HG02623 (cell line): ENCODE data around the gene RFX4.
A peak's percentile ranks its signal among the peaks of the same experiment; 100 is the strongest.
"Not testable (repeated sequence)": the region's sequence is repeated elsewhere in the genome, so short reads cannot be mapped to it uniquely, and the experiment has no call there.

Source experiments
- ATAC-seq: cut with Tn5 transposase; IDR thresholded peaks from one replicate; pipeline ENCODE4 v1.9.1; 2021; ENCODE audit warnings: moderate library complexity; ENCODE audit not compliant: unreplicated experiment

RFX4 gene

DNA sequence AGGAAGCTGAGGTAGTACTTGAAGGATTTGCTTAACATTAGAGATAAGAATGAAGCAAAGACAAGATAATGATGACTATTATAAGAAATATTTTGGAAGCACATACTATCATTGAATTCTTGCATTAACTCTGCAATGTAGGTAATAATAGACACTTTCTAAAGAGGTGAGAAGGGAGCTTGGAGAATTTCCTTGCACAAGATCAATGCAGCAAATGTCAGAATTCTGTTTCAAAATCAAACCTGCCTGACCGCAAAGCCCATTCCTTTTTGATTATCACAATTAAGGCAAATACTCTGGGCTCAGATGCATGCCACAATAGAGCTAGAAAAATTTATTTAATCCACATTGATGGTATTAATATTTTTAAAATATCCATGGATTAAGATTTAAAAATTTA is 141.3 kb downstream of the RFX4 start:
- no peak for ATAC-seq

DNA sequence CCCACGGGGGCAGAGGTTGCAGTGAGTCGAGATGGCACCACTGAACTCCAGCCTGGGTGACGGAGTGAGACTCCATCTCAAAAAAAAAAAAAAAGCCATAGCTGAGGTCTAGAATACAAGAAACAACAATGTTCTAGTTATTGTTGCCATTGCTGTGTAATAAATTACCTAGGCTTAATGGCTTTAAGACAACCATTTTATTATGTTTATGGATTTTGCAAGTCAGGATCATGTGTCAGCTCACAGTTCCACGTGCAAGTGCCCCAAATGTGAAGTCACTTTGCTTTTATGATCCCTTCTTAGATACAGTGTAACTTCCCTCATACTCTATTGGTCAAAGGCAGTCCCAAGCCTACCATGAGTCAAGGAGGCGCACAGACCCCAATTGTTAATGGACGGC is 142.1 kb downstream of the RFX4 start:
- no peak for ATAC-seq

DNA sequence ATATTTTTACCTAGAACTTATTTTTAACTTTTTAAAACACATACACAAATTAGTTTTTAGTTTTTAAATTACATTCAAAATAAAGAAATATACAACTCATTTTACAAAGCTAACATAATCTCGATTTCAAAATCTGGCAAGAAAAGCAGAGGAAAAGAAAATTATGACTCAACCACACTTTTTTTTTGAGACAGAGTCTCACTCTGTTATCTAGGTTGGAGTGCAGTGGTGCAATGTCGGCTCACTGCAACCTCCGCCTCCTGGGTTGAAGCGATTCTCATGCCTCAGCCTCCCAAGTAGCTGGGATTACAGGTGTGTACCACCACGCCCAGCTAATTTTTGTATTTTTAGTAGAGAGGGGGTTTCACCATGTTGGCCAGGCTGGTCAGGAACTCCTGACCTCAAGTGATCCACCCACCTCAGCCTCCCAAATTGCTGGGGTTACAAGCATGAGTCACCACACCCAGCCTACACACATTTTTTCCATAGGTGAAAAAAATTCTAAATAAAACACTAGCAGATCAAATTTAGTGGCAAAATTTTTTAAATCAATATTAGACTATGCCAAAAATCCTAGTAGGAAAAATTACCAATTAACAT is 143.9 kb downstream of the RFX4 start:
- ATAC-seq: not testable (repeated sequence)

DNA sequence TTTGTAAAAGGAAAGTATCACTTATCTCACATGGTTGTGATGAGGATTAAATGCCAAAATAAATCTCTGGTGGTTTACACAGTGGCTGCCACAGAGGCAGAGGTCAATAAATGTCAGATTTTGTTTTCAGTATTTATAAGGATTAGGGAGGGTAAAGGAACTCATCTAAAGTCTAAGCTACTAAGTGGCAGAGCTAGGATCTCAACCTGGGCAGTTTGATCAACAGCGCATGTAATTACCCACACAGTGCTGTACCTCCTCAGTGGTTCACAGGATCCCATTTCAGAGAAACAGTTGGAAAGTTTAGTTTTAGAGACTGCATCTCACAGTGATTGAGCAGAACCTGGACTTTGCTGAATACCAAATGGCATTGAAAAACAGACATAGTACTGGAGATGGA is 146.8 kb downstream of the RFX4 start:
- ATAC-seq: no peak

DNA sequence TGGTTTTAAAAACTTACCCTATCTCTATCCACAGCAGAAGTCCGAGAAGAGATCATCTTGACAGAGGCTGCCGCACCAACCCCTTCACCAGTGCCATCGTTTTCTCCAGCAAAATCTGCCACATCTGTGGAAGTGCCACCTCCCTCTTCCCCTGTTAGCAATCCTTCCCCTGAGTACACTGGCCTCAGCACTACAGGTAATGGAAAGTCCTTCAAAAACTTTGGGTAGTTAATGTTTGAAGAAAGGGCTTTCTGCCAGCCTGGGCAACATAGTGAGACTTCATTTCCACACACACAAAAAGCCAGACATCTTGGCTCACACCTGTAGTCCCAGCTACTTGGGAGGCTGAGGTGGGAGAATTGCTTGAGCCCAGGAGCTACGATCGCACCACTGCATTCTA is 150.1 kb downstream of the RFX4 start:
- no peak for ATAC-seq

DNA sequence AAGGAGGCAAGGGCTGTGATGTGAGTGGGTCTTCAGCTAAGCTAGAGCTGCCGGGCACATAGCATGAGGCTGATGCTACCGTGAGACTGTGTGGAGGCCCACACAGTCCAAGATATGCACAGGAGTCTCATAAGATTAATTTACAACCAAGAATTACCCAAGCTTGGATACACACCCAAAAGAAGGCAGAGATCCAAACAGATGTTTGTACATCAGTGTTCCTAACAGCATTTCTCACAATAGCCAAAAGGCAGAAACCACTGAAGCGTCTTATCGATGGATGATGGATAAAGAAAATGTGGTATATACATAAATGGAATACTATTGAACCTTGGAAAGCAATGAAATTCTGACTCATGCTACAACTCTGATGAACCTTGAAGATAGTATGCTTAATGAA is 150.9 kb downstream of the RFX4 start:
- no peak for ATAC-seq

DNA sequence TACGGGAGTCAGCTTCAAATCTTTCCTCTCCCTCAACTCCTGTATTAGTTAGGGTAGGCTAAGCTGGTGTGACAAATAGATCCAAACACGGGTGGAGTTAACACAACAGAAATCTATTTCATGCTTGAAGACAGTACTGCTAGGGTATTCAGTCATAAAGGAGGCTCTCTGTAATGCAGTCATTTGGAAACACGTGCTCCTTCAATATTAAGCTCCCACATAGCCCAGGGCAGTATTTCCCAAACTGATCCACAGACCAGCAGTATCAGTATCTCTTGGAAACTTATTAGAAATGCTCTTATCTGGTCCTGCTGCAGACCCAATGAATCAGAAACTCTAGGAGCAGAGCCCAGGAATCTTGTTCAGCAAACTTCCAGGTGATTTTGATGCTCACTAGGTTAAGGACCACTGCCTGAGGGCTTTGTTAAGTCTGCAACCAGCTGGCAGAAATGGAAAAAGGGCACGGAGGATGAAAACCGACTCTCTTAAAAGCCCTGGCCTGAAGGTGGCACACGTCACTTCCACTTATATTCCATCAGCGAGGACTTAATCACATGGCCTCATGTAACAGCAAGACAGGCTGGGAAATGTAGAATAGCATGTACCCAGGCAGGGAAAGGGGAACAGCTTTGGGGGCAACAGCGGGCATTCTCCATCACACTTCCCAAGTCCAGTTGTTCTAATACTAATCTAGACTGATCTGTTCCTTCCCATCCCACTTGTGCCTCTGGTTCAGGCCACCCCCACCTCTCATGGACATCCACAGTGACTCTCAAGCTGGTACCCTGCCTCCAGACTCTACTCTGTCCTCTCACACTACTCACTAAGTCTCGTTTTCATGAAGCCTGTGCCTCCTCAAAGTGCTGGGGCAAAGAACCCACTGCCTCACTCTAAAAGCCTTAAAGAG is 153.5 kb downstream of the RFX4 start:
- ATAC-seq: no peak

DNA sequence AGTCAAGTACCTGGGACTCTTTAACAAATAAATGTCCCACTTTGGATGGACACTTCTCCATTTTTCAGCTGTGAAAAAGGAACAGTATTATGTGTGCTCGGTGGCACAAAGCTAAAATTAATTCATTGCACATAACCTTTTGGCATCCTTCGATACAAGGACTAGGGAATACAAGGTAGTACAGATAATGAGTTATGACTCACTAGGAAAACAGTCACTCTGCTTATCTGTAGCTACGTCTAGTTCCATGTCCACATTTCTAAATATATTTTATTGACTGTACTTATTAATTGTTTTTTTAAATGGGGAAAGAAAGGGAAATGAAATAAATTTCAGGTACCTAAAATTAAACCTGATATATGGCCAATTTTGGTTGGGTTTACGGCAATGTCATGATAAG is 156.5 kb downstream of the RFX4 start:
- ATAC-seq: no peak

DNA sequence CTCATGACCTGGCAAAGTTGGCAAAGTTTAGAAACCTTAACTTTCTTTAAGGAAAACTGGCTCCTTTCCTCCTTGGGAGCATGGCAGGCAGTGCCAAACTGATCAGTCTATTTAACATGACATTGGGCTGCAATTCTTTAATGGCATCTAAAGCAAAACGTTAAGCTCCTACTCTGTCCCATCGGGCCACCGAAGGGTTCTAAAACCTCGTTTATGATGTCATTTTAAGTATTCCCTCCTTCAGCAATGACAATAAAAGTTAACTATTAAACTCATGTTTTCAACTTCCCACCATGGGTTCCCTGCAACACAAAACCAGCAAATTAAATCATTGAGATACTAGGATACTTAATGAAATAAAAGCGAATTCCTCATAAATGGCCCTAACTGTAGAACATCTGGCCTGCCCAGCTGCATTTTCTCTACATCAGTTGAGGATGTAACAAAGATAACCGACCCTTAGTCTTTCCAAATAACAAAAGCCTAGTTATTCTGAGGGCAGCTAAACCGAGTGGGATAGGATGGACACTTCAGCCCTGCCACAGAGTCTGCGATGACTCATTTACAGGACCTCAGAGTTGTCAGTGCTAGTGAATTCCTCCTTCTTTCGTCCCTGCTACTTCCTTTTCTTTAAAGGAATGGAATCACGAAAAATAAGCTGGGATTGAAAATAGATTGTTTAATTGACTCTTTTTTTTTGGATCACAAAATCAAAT is 157.2 kb downstream of the RFX4 start:
- no peak for ATAC-seq

DNA sequence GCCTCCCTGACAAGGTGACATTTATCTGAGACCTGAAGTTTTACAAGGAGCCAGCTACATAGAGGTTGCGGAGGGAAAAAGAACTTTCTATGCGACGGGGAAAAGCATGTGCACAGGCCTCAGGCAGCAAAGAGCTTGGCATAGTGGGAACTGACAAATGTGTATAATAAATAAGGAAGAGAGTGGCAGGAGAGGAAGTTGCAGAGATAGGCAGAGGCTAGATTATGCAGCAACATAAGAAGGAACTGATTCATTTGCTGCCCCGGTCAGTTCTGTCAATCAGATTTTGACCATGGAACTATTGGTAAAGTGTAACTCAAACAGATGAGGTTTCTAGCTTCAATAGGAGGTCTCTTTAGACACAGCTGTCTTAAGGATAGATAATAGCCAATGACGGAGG is 158.0 kb downstream of the RFX4 start:
- no peak for ATAC-seq

DNA sequence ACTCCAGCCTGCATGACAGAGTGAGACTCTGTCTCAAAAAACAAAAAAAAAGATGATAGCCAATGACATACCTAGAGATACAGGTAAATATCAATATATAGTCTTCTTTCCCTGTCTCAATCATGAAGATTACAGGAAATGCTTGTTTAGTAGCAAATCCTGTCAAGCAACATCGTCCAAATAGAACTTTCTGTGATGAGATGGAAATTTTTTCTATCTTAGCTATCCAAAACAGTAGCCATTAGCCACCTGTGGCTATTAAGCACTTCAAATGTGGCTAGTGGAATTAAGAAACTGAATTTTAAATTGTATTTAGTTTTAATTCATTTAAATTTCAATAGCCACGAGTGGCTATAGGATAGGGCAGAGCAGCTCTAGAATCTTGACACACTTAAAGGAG is 158.4 kb downstream of the RFX4 start:
- ATAC-seq: no peak

DNA sequence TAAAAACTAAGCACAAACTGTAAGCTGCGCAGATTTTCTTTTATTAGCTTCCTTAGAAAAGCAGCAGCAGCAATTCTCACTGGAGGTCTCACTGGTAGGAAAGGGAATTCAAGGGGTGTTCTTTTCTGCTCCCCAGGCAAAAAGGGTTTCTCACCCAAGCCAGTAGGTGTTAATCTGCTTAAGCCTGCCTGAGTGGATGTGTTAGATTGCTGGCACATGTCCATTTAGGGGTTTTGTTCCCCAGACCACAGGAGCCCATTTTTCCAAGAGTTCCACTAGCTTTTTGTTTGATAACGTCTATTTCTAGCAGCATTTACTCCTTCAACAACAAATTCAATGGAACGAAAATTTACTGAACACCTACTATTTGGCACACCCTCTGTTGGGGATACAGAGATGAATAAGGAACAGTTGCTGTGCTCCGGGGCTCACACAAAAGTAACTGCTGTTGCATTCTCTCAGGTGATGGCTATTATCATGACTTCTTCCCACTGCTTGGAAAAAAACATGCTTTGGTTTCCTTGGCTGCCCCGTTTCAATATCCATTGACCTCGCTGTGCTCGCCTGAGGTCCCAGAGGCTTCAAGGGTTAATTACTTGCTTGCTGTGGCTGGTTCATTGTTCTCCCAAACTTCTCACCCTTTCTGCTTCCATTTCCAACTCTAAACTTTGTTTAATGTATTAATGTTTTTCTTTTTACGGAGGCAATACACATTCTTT is 160.6 kb downstream of the RFX4 start:
- no peak for ATAC-seq

DNA sequence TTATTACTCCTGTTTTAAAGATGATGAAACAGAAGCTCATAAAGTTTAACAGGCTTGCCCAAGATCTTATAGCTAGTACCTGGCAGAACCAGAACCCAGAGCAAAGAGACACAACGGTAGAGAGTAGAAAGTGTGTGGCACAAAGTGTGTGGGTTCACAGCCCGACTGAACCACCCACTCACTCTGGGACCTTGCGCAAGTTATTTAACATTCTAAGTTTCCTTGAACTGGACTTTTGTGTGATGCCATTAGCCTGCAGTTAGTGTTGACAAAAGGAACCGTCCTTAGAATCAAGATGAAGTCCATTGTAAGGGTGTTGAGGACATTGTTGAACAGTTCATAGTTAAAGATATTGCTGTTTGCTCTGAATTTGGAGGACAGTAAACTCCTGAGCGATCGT is 161.8 kb downstream of the RFX4 start:
- no peak for ATAC-seq

DNA sequence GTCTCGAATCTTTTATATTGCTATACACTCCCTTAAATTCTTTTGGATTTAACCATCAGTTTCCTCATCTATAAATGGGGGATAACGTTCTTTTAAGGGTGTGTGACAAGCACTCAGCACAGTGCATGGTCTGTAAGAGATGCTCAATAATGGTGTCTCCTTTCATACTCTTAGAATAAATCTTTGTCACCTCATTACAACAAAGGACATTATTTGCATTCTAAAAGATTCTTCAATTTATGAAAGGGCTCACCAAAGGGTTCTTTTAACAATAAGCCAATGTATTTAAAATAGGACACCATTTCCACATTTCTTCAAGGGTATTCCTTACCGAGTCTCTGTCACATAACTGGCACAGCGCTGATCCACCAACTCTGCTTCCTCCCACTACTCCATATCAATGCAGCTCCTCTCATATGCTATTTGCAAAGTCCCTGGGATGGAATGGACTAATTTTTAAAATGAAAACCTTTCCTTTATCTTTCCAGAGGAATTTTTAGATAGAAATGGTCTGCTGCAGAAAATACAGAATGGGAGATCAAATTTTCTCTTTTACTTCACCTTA is 162.5 kb downstream of the RFX4 start:
- ATAC-seq: no peak

DNA sequence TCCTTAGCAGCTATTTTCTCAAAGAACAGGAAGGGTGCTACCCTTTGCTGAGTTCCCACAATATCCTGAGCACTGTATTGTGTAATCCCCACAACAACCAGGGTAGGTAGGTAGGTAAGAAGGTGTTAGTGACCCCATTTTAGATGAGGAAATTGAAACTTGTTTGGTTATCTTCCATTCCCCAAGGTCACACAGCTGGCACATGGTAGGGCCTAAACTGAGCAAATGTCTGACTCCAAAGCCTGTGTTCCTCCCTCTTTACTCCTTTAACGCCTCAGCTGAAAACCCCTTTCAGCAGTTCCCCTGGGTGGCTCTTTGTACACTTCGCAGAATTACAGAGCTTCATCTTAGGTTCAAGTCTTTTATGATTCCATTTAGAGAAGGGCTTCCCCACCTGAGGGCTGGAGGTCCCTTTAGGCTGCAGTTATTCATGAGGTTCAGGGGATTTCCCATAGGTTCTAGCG is 165.2 kb downstream of the RFX4 start:
- ATAC-seq: no peak

DNA sequence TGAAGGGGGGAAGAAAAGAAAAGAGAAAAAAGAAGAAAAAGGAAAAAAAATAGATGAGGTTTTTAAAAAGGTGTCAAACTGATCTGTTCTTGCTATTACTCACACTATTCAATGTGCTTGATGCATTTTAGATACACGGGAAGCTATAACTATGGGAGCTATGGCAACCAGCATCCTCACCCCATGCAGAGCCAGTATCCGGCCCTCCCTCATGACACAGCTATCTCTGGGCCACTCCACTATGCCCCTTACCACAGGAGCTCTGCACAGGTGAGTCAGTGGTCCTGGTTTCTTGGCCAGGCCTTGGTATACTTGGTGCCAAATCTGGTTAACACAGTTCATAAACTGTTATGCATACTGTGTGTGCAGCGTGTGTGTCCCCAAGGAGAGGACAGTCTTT is 167.7 kb downstream of the RFX4 start:
- ATAC-seq: no peak

DNA sequence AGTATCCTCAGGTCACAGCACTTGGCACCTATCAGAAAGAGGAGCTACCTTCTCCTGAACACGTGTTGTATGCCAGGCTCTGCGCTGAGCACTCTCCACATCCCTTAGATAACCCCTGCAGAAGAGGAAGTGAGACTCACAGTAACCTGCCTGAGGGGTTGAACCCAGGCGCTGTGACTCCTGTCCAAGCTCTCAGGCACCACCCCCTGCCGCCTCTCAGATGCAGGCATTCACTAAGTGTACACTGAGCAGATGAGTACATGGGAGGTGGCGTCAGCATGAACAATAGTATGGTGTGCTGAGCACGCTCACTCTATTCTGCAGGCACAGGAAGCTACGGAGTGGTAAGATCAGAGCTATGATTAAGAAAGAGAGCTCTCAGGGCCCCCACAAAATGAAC is 170.7 kb downstream of the RFX4 start:
- ATAC-seq: peak; percentile 99

DNA sequence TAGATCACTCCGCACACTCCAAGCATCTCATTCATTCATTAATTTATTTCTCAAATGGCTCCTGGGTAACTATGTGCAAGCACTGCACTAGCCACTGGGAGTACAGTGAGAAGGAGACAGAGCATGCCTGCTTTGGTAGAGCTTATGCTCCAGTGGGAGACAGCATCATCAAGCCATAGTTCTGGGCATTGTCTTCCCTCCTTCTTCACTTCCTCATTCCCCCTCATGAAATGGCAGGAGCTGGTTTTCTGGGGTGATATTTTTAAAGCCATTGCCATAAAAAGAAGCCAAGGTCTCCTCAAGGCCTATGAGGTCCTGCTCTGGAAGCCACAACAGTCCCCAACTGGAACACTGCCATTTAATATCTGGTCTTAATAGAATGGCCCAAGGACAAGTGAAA is 171.5 kb downstream of the RFX4 start:
- ATAC-seq: no peak

DNA sequence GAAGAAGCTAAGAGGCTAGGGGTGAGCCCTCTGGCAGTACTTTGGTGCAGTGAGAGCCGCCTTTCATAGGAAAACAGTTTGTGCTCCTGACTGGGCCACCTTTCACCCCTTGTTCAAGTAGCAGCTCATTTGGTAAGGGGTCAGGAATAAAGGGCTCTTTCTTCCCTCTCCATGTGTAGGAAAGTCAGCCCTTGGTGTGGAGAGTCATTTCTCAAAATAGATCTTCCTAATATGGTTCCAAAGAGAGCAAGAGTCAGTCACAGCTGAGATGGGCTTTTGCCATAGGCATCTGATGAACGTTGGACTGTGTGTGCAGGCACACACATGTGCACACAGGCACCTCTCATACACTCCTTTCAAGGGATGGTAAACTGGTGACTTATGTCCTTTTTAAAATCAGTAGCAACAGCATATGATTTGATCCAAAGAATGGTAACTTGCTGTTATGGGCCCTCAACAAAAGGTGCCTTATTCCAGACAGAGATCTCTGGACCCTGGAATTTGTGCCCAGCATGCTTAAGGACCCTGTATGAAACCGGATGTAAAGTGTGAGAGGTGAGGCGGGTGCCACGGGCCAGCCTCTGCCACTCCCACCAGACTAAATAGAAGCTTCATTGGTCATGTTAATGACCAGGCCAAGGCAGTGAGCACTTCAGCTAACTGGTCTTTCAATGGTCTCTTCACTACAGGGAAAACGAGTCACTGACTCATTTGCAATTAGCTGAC is 175.0 kb downstream of the RFX4 start:
- no peak for ATAC-seq
